ENCODE results near the gene CSMD2.

- TF ChIP-seq NFIC (IDR thresholded peaks at IDR 0.05) (no peak), TCF12 (IDR thresholded peaks at IDR 0.05; ENCODE audit: low read depth) (no peak), ZBTB7A (IDR thresholded peaks at IDR 0.05; ENCODE audit: low read depth) (no peak), CEBPB (IDR thresholded peaks at IDR 0.05) (no peak), FOXM1 (IDR thresholded peaks at IDR 0.05; ENCODE audit: borderline replicate concordance, low read depth) (no peak), TEAD4 (IDR thresholded peaks at IDR 0.05) (no peak), YY1 (IDR thresholded peaks at IDR 0.05; ENCODE audit: low read depth) (no peak), EP300 (IDR thresholded peaks at IDR 0.05; ENCODE audit: borderline replicate concordance) (no peak), RAD21 (IDR thresholded peaks at IDR 0.05; ENCODE audit: low read depth) (no peak)
- TF ChIP-seq, protein P1, sequence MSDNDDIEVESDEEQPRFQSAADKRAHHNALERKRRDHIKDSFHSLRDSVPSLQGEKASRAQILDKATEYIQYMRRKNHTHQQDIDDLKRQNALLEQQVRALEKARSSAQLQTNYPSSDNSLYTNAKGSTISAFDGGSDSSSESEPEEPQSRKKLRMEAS (IDR thresholded peaks at IDR 0.05): no peak
Observed at GRCh38 chr1:33727310-33727709, 437.7 kb downstream of the CSMD2 start.
